Erythroblast (primary cell): Measurements from ENCODE around the gene OR51F2.
"Not testable (repeated sequence)": the region's sequence is repeated elsewhere in the genome, so short reads cannot be mapped to it uniquely, and the experiment has no call there.

ENCODE experiments used
- DNase-seq, 2 experiments: peaks; one replicate each; lab custom pipeline; 2025; lab: John Stamatoyannopoulos, UW
- GATA1 ChIP-seq: IDR thresholded peaks from 2 replicates; pipeline ENCODE4 v1.6.1; 2011; ENCODE audit warnings: low read depth, mild to moderate bottlenecking, control low read depth, low read length, moderate library complexity
- POLR2A ChIP-seq: IDR thresholded peaks from 2 replicates; pipeline ENCODE4 v1.6.1; 2011; ENCODE audit warnings: mild to moderate bottlenecking, low read length

Gene OR51F2

GRCh38 chr11:4821021-4821420 lies at the start of gene OR51F2:
Gene OR51F2 (plus strand): TSS chr11:4821321. CDS start chr11:4821422, 101 bp downstream.
- DNase-seq = no peak
- TF ChIP-seq GATA1 (no peak), POLR2A (no peak)

- no peak for TF ChIP-seq GATA1
- TF ChIP-seq POLR2A = no peak
- no peak for DNase-seq
Observed at GRCh38 chr11:4782454-4782853, 38.7 kb upstream of the OR51F2 start.

- DNase-seq = no peak
- TF ChIP-seq GATA1 (no peak), POLR2A (no peak)
Observed at GRCh38 chr11:4797206-4797605, 23.9 kb upstream of the OR51F2 start.

GRCh38 chr11:4798427-4799183 lies 22.5 kb upstream of the OR51F2 start:
- no peak for TF ChIP-seq POLR2A
- no peak for TF ChIP-seq GATA1
- DNase-seq = no peak

GRCh38 chr11:4801316-4801715 lies 19.8 kb upstream of the OR51F2 start:
- not testable (repeated sequence) for DNase-seq

GRCh38 chr11:4804280-4804679 lies 16.8 kb upstream of the OR51F2 start, which contains the start of gene OR52R1:
Gene OR52R1 (minus strand): TSS chr11:4804380. CDS start chr11:4804380, 0 bp downstream.
- TF ChIP-seq GATA1 (no peak), POLR2A (no peak)
- DNase-seq = no peak

- no peak for DNase-seq
- TF ChIP-seq GATA1 (no peak), POLR2A (no peak)
Observed at GRCh38 chr11:4808476-4808875, 12.6 kb upstream of the OR51F2 start.

GRCh38 chr11:4809246-4809645 lies 11.9 kb upstream of the OR51F2 start:
- TF ChIP-seq GATA1 (no peak), POLR2A (no peak)

GRCh38 chr11:4825132-4825531 lies 4.0 kb downstream of the OR51F2 start:
- no peak for TF ChIP-seq POLR2A
- no peak for TF ChIP-seq GATA1

More at GRCh38 chr11:4809246-4809645, 11.9 kb upstream of the OR51F2 start:
- DNase-seq = no peak

GRCh38 chr11:4826425-4826824 lies 5.3 kb downstream of the OR51F2 start:
- DNase-seq = no peak
- no peak for TF ChIP-seq POLR2A
- TF ChIP-seq GATA1 = no peak

More at GRCh38 chr11:4825132-4825531, 4.0 kb downstream of the OR51F2 start:
- DNase-seq = no peak

- no peak for TF ChIP-seq GATA1
- TF ChIP-seq POLR2A = no peak
- no peak for DNase-seq
Observed at GRCh38 chr11:4830346-4830745, 9.2 kb downstream of the OR51F2 start.

GRCh38 chr11:4830909-4831308 lies 9.8 kb downstream of the OR51F2 start:
- TF ChIP-seq GATA1 (no peak), POLR2A (no peak)
- DNase-seq = no peak

- TF ChIP-seq POLR2A (no peak), GATA1 (no peak)
- DNase-seq = no peak
Observed at GRCh38 chr11:4839851-4840549, 18.9 kb downstream of the OR51F2 start.

GRCh38 chr11:4848908-4849532 lies 27.9 kb downstream of the OR51F2 start, which contains the start of gene OR51S1:
Gene OR51S1 (minus strand): TSS chr11:4849208. CDS start chr11:4849208, 0 bp downstream.
- TF ChIP-seq POLR2A (no peak), GATA1 (no peak)
- no peak for DNase-seq
